Breast epithelium (tissue), 3 donors: ENCODE data around the gene OXSM.

Source experiments
- POLR2A ChIP-seq: fragments of 450-650 bp; IDR thresholded peaks from one replicate; pipeline ENCODE4 v1.6.1; 2016; ENCODE audit warnings: antibody characterized with exemption, mild to moderate bottlenecking, moderate library complexity
- POLR2AphosphoS5 ChIP-seq, 3 donors: sonication (generic); formaldehyde crosslinking; IDR thresholded peaks; one replicate each; pipeline ENCODE4 v1.6.1; 2017; ENCODE audit warnings: antibody characterized with exemption in 3 of 3
- TF ChIP-seq, protein P1 (sequence below), 3 donors: fragments of 450-650 bp; IDR thresholded peaks; one replicate each; pipeline ENCODE4 v1.5.1; 2016 to 2017; ENCODE audit warnings: antibody characterized with exemption in 3 of 3, mild to moderate bottlenecking in 3 of 3, moderate library complexity in 3 of 3

DNA sequence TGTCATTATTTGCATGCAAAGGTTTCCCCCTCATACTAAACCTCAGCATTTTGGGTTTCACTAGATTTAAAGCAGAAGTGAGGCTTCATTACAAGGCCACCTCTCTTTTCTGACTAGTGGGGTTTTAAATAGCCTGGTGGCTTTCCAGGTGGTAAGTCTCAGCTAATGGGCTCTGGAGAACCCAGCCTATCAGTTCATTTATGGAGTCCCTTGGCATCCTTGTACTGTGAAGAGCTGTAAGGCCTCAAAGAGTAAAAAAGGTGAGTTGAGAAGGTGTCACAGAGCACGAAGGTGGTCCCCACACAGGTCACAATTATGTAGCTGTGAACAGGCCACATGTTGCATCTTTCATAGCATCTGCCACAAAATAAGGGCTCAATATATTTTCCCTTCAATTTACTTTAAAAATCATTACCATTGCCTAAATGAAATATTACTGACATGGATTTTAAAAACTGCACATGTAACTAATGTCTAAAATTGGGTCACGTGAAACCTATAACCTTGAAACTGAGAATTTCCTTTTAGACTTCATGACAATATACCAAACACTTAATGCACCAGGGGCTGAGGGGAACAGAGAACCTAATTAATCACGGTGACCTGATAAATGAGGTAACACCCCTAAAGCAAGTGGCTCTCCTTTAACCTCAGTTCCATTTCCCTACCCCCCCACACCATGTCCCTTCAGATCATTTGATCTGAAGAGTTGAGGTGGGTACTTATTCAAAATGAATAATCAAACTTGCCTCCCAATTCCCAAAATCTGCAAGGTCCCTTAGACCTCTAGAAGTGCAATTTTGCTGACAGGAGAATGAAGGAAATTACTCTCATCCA, 7.9 kb upstream of the OXSM start:
- TF ChIP-seq POLR2AphosphoS5 (IDR thresholded peaks at IDR 0.05) (no peak), POLR2A (no peak)
- TF ChIP-seq, protein P1, sequence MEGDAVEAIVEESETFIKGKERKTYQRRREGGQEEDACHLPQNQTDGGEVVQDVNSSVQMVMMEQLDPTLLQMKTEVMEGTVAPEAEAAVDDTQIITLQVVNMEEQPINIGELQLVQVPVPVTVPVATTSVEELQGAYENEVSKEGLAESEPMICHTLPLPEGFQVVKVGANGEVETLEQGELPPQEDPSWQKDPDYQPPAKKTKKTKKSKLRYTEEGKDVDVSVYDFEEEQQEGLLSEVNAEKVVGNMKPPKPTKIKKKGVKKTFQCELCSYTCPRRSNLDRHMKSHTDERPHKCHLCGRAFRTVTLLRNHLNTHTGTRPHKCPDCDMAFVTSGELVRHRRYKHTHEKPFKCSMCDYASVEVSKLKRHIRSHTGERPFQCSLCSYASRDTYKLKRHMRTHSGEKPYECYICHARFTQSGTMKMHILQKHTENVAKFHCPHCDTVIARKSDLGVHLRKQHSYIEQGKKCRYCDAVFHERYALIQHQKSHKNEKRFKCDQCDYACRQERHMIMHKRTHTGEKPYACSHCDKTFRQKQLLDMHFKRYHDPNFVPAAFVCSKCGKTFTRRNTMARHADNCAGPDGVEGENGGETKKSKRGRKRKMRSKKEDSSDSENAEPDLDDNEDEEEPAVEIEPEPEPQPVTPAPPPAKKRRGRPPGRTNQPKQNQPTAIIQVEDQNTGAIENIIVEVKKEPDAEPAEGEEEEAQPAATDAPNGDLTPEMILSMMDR (IDR thresholded peaks at IDR 0.05) = no peak
